HG02840 (cell line): Measurements from ENCODE around the gene FYB1.

Experiments
- ATAC-seq: cut with Tn5 transposase; IDR thresholded peaks from one replicate; pipeline ENCODE4 v1.9.1; 2021; ENCODE audit warnings: mild to moderate bottlenecking, moderate library complexity, moderate number of reproducible peaks; ENCODE audit not compliant: unreplicated experiment, low FRiP score

Gene FYB1

GRCh38 chr5:39132128-39132447, 87.3 kb downstream of the FYB1 start:
- no peak for ATAC-seq

- no peak for ATAC-seq
These were observed 87.9 kb downstream of the FYB1 start for GRCh38 chr5:39131210-39132127.

GRCh38 chr5:39130716-39131115, 88.6 kb downstream of the FYB1 start:
- no peak for ATAC-seq

GRCh38 chr5:39121922-39122321, 97.4 kb downstream of the FYB1 start:
- no peak for ATAC-seq

- ATAC-seq = no peak
These were observed 98.0 kb downstream of the FYB1 start for GRCh38 chr5:39121315-39121714.

- no peak for ATAC-seq
These were observed 99.3 kb downstream of the FYB1 start for GRCh38 chr5:39120052-39120420.

GRCh38 chr5:39119404-39120051, 99.8 kb downstream of the FYB1 start:
- ATAC-seq = no peak

GRCh38 chr5:39118638-39119037, 100.7 kb downstream of the FYB1 start:
- ATAC-seq = no peak

- no peak for ATAC-seq
These were observed 102.0 kb downstream of the FYB1 start for GRCh38 chr5:39117401-39117800.

- ATAC-seq = no peak
These were observed 102.8 kb downstream of the FYB1 start for GRCh38 chr5:39116344-39117170.

- no peak for ATAC-seq
These were observed 103.6 kb downstream of the FYB1 start for GRCh38 chr5:39115644-39116343.

GRCh38 chr5:39114155-39114554, 105.2 kb downstream of the FYB1 start:
- no peak for ATAC-seq

GRCh38 chr5:39113354-39113953, 105.9 kb downstream of the FYB1 start:
- no peak for ATAC-seq

GRCh38 chr5:39109606-39110005, 109.8 kb downstream of the FYB1 start:
- ATAC-seq = no peak

- no peak for ATAC-seq
These were observed 110.4 kb downstream of the FYB1 start for GRCh38 chr5:39108987-39109386.

GRCh38 chr5:39107350-39107749, 112.0 kb downstream of the FYB1 start:
- no peak for ATAC-seq

GRCh38 chr5:39106322-39106721, 113.0 kb downstream of the FYB1 start:
- ATAC-seq = no peak

- no peak for ATAC-seq
These were observed 115.1 kb downstream of the FYB1 start for GRCh38 chr5:39104221-39104620.

- no peak for ATAC-seq
These were observed 116.6 kb downstream of the FYB1 start for GRCh38 chr5:39102684-39103155.

GRCh38 chr5:39100851-39101396, 118.4 kb downstream of the FYB1 start:
- no peak for ATAC-seq
